HPDE6-E6E7 (cell line): ENCODE results near the gene BIRC6.

Experiments
- DNase-seq: peaks from one replicate; pipeline ENCODE4 v3.0.0; 2011; ENCODE audit warnings: missing footprints; ENCODE audit errors: extremely low spot score

The BIRC6 gene

DNA sequence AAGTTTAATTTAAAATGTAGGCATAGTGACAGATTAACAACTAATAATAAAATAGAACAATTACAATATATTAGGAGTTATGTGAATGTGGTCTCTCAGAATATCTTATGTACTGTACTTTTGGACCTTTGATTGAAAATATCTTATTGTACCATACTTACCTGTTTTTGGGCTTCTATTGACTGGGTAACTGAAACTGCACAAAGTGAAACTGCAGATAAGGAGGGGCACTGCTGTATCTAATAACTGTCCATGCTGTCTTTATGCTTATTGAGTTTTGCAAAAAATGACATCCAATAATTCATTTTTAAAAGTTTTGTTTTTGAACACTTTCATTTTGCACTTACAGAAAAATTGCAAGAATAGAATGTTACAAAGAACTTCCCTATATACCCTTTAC lies 19.9 kb downstream of the BIRC6 start:
- DNase-seq, result no peak

DNA sequence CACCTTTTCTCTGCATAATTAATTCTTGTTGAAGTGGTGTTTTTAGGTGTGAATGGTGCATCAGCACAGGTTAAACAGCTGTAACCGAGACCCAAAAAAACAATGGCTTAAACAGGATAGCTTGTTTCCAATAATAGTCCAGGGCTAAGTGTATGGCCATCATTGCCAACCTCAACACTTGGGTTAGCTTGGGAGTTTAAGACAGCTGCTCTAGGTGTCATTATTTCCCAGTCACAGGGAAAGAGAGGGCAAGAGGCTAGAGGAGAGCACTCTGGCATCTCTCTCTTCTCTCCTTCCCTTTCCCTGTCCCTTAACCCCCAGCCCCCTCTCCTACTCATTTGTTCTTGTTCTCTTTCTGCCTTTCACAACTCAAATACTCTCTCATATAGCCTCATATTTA lies 21.1 kb downstream of the BIRC6 start:
- DNase-seq, result no peak

DNA sequence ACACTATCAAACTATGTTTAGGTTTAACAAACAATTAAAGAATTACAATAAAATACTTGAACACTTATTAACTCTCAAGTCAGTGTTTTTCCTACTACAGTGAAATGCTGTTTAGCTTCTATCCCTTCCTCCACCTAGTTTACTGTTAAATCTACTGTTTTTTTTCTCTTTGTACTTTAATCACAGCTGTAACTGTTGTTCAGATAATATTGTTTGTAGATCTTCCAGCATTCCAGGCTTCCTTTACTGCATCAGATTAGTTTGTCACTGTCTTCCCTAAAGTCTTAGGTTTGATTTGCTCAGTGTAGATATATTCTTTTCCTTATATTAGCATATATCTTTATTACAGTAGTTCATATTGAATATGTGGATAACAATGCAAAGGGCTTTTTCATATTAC lies 22.5 kb downstream of the BIRC6 start:
- DNase-seq, result no peak

DNA sequence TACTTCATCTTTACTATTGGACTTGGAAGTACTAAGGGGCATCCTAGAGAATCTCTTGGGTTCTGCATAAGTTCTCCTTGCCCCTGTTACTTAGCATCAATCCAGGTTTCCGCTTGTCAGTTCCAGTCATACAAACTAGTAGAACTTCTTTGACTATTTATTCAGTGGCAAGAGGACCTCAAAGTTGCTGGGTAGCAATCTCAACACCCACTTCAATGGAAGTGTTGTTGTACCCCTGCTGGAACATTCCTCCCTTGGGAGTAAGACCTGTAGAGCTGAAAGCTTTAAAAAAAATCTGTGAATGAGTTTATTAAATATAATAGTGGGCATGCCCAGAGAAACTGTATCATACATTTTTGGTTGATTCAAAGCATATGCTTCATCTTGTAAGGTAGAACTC lies 27.0 kb downstream of the BIRC6 start:
- no peak for DNase-seq

DNA sequence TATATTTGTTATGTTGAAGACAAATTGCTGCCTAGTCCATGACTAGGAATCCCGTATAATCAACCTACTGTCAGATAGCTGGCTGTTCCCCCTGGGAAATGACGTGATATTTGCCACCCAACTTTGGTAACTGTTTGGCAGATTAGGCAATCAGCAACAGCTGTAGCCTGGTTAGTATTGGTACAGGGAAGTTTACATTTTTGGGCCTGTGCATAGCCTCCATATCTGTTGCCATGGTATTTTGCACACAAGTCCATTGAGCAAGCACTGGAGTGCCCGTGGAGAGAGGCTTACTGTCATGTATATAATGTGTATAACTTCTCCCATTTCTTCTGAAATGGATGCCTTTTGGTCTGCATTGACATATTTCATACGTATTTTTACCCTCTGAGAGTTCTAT lies 27.7 kb downstream of the BIRC6 start:
- no peak for DNase-seq

DNA sequence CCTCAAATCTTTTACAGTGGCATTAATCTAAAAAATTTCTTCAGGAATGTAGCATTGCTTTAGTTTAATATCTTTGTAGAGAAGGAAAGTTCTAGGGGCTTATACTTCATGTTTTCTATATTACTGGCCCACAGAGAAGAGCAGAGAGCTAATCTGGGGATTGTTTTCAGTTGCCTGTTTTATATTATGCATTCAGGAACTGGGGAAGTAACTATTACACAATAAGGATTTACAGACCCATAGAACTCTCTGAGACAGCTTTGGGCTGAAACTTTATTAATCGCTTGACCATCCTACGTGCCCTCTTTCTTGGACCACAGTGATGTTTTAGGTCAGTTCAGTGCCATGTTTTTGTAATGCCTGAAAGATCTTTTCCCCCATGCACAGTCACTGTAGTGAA lies 29.9 kb downstream of the BIRC6 start:
- no peak for DNase-seq

DNA sequence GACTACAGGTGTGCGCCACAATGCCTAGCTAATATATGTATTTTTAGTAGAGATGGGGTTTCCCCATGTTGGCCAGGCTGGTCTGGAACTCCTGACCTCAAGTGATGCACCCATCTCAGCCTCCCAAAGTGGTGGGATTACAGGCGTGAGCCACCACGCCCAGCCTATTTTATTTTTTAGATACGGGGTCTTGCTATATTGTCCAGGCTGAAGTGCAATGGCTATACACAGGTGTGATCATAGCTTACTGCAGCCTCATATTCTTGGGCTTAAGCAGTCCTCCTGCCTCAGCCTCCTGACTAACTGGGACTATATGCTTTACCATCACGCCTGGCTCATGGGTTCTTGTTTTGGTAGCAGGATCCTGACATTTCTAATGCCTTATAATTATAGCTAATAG lies 42.4 kb downstream of the BIRC6 start:
- no peak for DNase-seq

DNA sequence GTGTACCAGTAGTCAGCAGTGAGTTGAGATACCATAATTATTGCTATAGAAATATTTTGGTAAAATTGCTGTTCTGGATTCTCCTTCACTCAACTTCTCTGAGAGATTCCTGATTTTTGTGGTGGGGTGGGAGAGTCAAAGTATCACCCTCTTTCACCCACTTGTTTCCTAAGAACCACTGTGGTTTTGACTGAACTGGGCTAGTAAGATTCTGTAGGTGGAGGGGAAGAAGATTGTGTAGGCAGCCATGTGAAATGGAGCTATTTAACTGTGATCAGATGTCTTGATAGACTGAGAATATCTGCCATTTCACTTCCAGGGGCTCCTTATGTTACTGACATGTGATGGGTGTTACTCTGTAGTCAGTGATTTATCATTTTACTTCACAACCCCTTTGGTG lies 45.3 kb downstream of the BIRC6 start:
- no peak for DNase-seq

DNA sequence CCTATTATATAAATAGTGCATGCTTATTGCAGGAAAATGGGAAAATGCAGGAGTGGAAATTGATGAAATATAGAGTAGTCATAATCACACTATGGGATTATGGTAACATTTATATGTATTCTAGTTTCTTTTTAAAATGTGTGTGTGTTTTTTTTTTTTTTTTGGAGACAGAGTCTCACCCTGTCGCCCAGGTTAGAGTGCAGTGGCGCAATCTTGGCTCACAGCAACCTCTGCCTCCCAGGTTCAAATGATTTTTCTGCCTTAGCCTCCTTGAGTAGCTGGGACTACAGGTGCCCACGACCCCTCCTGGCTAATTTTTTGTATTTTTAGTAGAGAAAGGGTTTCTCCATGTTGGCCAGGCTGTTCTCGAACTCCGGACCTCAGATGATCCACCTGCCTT lies 47.0 kb downstream of the BIRC6 start:
- no peak for DNase-seq

DNA sequence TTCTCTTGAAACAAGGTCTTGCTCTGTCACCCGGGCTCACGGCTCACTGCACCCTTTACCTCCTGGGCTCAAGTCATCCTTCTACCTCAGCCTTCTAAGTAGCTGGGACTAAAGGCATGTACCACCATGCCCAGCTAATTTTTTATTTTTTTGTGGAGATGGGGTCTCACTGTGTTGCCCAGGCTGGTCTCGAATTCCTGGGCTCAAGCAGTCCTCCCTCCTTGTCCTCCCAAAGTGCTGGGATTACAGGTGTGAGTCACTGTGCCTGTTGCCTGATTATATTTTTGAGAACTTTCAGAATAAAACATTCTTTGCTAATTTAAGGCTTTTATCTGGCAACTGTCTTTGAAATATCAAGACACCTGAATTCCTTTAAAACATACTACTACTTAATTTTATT lies 47.9 kb downstream of the BIRC6 start:
- no peak for DNase-seq

DNA sequence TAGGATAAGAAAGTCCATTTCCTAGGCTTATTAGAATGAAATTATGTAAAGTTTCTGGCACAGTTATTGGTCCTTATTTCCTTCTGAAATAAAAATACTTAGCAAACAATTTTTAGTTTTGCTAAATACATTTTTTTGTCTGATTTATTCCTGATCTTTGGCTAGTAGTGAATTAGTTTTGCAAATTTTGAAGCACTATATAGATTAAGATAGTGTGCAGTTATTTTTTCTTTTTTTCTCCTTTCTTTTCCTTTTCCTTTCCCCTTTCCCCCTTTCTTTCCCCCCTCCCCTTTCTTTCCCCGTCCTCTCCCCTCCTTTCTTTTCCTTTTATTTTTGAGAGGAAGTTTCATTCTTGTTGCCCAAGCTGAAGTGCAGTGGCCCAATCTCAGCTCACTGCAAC lies 59.7 kb downstream of the BIRC6 start:
- no peak for DNase-seq

DNA sequence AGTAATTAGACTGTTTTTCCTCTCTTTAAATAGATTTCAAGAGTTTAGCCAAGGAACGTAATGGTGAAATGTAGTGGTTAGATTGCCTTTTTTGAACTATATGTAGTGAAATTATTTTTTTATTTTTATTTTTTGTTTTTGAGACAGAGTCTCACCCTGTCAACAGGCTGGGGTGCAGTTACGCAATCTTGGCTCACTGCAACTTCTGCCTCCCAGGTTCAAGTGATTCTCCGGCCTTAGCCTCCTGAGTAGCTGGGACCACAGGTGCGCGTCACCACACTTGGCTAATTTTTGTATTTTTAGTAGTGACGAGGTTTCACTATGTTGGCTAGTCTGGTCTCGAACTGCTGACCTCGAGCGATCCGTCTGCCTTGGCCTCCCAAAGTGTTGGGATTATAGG lies 60.8 kb downstream of the BIRC6 start:
- DNase-seq, result no peak

DNA sequence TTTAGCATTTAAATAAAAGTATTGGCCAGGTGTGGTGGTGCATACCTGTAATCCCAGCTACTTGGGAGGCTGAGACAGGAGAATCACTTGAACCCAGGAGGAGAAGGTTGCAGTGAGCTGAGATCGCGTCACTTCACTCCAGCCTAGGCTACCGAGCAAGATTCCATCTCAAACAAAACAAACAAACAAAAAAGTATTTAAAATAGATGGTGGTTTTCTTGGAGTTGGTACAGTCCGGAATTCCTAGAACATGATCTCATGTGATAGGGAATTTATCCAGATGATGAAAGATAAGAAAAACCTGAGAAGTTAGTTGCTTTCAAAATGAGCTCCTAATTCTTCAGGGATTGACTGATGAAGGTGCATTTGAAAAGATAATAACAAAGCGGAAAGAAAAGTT lies 62.0 kb downstream of the BIRC6 start:
- no peak for DNase-seq

DNA sequence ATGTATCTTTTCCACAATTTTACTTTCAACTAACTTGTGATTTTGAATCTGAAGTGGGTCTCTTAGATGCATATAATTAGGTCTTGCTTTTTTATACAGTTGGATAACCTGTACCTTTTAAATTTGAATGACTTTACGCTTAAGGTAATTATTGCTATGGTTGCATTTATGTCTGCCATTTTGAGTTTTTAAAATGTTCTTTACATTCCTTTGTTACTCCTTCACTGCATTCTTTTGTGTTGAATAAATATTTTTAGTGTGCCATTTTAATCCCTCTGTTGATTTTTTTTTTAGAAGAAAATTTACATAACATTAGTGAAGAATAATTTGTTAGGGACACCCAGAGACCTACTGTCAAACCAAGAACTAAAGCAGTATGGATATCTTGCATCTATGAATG lies 65.3 kb downstream of the BIRC6 start:
- no peak for DNase-seq

DNA sequence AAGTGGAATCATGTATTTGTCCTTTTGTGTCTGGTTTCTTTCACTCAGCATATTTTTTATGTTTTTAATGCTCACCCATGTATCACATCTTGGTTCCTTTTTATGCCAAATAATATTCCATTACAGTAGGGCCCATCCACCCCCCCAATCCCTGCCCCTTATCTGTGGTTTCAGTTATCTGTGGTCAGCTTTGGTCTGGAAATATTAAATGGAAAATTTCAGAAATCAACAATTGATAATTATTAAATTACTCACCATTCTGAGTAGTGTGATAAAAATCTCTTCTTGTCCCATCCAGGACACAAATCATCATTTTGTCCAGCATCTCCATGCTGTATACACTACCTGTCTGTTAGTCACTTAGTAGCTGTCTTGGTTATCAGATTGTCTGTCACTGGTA lies 66.7 kb downstream of the BIRC6 start:
- DNase-seq, result no peak

DNA sequence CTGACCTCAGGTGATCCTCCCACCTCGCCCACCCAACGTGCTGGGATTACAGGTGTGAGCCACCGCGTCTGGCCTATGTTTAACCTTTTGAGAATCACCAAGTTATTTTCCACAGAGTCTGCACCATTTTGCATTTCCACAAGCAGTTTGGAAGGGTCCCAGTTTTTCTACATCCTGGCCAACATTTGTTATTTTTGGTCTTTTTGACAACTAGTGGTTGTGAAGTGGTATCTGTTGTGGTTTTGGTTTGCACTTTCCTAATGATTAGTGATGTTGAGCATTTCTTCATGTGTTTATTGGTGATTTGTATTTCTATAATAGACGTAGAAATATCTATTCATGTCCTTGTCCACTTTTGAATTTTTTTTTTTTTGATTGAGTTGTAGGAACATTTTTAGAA lies 67.9 kb downstream of the BIRC6 start:
- DNase-seq, result no peak

DNA sequence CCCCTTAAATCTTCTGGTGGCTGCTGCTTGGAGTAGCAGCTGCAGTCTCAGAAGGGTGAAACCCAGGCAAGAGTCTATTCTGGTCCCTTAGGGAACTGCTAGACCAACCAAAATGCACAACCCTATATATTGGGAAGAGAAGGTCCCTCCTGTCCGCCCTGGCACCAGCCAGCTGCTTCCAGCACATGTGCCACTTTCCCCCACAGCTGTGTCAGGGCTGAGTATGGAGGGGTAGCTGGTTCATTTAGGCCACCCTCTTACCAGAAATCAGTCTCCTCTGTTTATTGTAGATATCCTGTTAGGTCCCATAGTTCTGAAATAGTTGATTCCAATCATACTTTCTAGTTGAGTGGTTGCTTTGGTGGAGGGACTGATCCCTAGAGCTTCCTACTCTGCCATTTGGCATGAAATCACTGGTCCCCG lies 68.9 kb downstream of the BIRC6 start:
- DNase-seq, result no peak

DNA sequence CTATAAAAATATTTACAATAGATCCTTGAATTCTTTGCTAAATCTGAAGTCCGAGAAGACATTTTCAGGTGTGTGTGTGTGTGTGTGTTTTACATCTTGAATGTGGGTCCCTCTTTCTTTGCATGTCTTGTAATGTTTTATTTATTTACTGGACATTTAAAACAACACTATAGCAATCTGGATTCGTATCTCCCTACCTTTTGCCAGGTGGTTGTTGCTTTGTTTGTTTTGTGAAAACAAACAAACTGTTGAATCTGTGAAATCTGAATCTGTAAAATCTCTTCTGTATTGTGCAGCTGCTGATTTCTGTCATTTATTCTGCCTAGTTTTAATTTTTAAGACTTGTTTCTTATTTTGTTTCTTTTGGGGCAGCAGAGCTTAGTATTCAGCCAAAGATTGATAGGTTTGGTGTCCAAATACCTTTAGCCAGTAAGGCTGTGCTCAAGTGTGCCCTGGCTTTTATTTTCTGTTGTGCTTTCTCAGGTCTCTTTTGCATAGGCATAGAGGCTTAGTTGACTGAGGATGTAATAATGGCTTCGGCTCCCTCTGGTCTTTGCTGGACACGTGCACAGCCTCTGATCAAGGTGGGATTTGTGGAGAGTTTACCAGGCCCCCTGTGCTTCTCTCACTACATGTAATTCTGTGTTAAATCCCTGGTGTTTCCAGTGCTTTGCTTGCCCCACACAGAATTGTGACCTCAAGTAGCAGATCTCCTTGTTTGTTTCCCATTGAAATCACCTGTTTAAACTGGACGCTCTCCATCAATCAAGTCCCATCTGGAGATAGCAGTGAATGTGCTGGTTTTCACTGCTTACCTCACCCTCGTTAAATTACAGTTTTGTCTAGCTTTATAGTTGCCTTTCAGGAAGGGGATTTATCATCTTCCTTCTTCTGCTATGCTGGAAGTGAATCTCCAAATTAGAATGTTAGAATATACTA lies 71.1 kb downstream of the BIRC6 start:
- DNase-seq, result no peak

DNA sequence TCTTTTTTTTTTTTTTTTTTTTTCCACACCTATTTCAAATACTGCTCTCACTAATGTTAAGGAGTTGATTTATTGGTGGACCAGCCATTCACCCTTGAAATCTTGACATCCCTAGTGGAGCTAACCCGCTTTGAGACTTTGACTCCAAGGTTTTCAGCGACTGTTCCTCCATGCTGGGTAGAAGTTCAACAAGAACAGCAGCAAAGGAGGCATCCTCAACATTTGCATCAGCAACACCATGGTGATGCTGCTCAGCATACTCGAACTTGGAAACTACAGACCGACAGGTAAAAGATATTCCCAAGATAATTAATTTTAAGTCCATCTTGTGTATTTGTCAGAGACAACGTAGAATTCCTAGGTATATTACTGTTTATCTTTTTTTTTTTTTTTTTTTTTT lies 74.0 kb downstream of the BIRC6 start:
- DNase-seq, result no peak

DNA sequence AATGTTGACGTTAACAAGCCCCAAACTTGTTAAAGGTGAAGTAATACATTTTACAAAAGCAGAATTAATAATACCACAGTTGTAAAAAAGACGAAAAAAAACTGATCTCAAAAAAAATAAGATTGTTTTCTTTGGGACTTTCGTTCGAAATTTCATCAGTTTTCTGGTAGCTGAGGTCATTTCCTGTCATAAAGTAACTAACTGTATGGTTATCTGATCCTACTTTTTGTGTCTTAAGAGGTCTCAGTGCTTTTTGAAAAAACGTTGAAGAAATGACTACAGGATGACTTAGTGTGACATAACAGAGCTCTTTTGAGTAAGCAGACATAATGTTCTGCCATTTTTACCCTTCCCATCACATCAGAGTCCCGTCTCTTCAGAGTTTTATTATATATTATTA lies 79.3 kb downstream of the BIRC6 start:
- no peak for DNase-seq

DNA sequence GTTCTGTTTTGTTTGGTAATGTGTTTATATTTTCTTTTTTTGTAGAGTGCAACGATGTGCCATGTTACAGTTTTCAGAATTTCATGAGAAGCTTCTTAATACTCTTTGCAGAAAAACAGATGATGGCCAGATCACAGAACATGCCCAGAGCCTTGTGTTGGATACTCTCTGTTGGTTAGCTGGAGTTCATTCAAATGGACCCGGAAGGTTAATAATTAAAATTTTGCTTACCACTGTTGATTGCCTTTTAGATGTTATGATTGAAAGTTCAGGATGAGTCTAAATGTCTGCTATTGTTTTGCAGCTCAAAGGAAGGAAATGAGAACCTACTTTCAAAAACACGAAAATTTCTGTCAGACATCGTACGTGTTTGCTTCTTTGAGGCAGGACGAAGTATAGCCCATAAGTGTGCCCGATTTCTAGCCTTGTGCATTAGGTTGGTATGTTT lies 85.2 kb downstream of the BIRC6 start:
- DNase-seq, result no peak

DNA sequence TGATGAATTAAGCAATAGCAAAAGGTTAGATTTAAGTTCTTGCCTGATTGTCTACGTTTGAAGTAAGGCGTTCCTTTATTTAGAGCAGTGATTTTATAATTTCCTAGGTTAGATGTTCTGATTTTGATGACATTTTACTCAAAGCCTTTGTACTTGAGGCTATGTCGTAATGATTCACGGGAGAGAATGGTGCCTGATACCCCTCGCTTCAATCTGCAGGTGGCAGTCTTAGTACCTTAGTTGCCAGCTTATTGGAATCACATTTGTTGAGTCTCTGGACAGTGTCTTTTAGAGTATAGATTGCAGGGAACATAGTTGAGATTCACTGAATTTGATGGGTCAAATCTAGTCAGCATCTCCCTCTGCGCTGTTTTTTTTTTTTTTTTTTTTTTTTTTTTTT lies 89.5 kb downstream of the BIRC6 start:
- no peak for DNase-seq

DNA sequence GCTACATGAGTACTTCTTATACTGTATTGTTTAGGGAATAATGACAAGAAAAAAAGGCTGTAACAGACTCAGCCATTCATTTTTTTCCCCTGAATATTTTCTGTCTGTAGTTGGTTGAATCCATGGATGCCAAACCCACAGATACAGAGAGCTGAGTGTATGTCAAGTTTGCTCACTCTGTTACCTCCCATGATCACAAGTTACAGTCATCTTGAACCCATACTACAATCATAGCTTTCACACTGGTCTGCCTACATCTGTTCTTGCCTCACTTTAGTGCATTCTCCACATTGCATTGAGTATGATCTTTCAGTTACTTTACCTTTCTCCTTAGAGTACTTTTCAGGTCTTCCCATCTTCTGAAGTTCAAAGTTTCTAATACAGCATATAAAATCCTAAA lies 94.0 kb downstream of the BIRC6 start:
- no peak for DNase-seq
